Ovary (tissue), 9 donors: Measurements from ENCODE around the gene NAA15. TPM values are rescaled to one million over a fixed set of nuclear protein-coding genes. Genes with fewer than 3 reads are reported as not detected.

ENCODE experiments used
- DNase-seq, 5 donors: peaks; one replicate each; pipeline ENCODE4 v3.0.0-alpha.2; 2019 to 2020
- H3K27ac ChIP-seq, 2 donors: fragments of 200-600 bp; one replicate each; pipeline versions ENCODE4 v1.5.1 to v1.8.0; 2019 to 2022
- H3K27me3 ChIP-seq: fragments of 200-600 bp; one replicate; pipeline ENCODE4 v1.8.0; 2022
- H3K36me3 ChIP-seq: fragments of 200-600 bp; sonication (generic); one replicate; pipeline ENCODE4 v1.5.1; 2019
- H3K4me1 ChIP-seq: one replicate; pipeline ENCODE4 v1.8.1; 2013; ENCODE audit warnings: mild to moderate bottlenecking, moderate library complexity; ENCODE audit not compliant: insufficient read depth
- H3K4me3 ChIP-seq: fragments of 200-600 bp; sonication (generic); one replicate; pipeline ENCODE4 v1.5.1; 2017
- H3K9me3 ChIP-seq, 2 donors: fragments of 200-600 bp in 1 of 2; sonication (generic) in 1 of 2; one replicate each; pipeline versions ENCODE4 v1.5.1 to v1.8.1; 2013 to 2019; ENCODE audit warnings: mild to moderate bottlenecking in 1 of 2, moderate library complexity in 1 of 2
- CTCF ChIP-seq, 3 donors: fragments of 450-650 bp in 2 of 3; fragments of 200-600 bp in 1 of 3; IDR thresholded peaks; one replicate each; pipeline versions ENCODE4 v1.5.1 to v1.8.0; 2016 to 2022; ENCODE audit warnings: antibody characterized with exemption in 3 of 3, mild to moderate bottlenecking in 1 of 3
- EP300 ChIP-seq: sonication (generic); formaldehyde crosslinking; IDR thresholded peaks from one replicate; pipeline ENCODE4 v1.6.1; 2017; ENCODE audit warnings: antibody characterized with exemption
- POLR2A ChIP-seq: fragments of 450-650 bp; IDR thresholded peaks from one replicate; pipeline ENCODE4 v1.6.1; 2017; ENCODE audit warnings: antibody characterized with exemption, mild to moderate bottlenecking, moderate library complexity
- WGBS, 3 donors: extraction: QIAGEN DNeasy Blood & Tissue Kit in 1 of 3; methylation state at CpG; one replicate each; pipeline versions ENCODE4 v1.1.5 to v1.1.7; 2013 to 2017; 5-methylcytosine and 5-hydroxymethylcytosine counted together
- intact Hi-C, 4 donors: fragments of 100-400 bp; cut with DNase I; formaldehyde crosslinking; loops; one replicate each; pipeline versions ENCODE4 v1.11.0 to v1.15.1; 2022 to 2023
- polyA plus RNA-seq, 2 donors: library from polyadenylated mRNA; stranded (reverse); fragments of 200-250 nt in 1 of 2; fragments of 350-450 nt in 1 of 2; fragmentation: Illumina TruSeq in 1 of 2; extraction: RNeasy Lipid Tissue Mini Kit (QIAGEN cat#74804) in 1 of 2; gene quantifications; one replicate each; pipeline ENCODE4 v1.2.3, GENCODE V29; 2013 to 2014
- total RNA-seq, 7 donors: library from RNA; depleted of rRNA in 2 of 7; stranded (reverse); fragments of >200 nt in 2 of 7; fragmentation: NEBNext Ultra II Directional in 3 of 7; extraction: Animal tissue kit (Norgen Biotek cat#: 25700) in 3 of 7; gene quantifications; one replicate each; pipeline versions ENCODE4 v1.1.0 to v1.2.4, GENCODE V29; 2016 to 2023
- donor health status: DM: no; HTN: no; CAD: no; lungs with moderate emphysema.
- donor health status: DM: no; HTN: no; CAD: no.
- donor health status: Bipolar disorder and iron deficiency.
- donor health status: DM: yes; HTN: yes; CAD: no.
- donor health status: DM: no; HTN: no; CAD: no.
- donor health status: DM: yes; HTN: yes; CAD: no.

The NAA15 gene
- total and polyA plus RNA-seq, 9 donors = 7.1 to 50.8 (median 35.2) TPM

GRCh38 chr4:139454111-139455045, 153.1 kb downstream of the NAA15 start, which contains the start of gene RAB33B:
TSS of gene RAB33B (plus strand) at chr4:139454121. CDS start at chr4:139454196, 75 bp downstream.
- TF ChIP-seq CTCF (IDR thresholded peaks at IDR 0.05) (no peak), POLR2A (peak; percentile 93)
- Histone ChIP-seq H3K4me1 (peaks cover 7% of the 10 kb centered on the region), H3K27me3 (no peaks in the 10 kb centered on the region), H3K9me3 (no peaks in the 10 kb centered on the region), H3K36me3 (no peaks in the 10 kb centered on the region), H3K4me3 (peak within 1 kb of the TSS; percentile 94), H3K27ac (peak within 1 kb of the TSS; percentile 94 to 95)
- intact Hi-C loops = loop anchor here in 1 of 4 donors (5.0 to 10.0 kb wide), 2 partner anchors 150 to 277 kb away; partner anchors contain the start of genes ELF2, NAA15 and NDUFC1
- no peak for DNase-seq
- WGBS, 3 donors = 0 to 1% (median 1%) methylated on average over 38 to 46 of the region's 46 CpGs

- no peak for TF ChIP-seq CTCF (IDR thresholded peaks at IDR 0.05)
- no peak for TF ChIP-seq POLR2A
- no peak for TF ChIP-seq EP300
- no peaks in the 10 kb centered on the region for H3K36me3 ChIP-seq
- 24 to 29% (median 27%) methylated on average over 6 of the region's 6 CpGs for WGBS, 3 donors
These were observed 153.8 kb downstream of the NAA15 start for GRCh38 chr4:139455126-139455538.

GRCh38 chr4:139457318-139457717, 156.0 kb downstream of the NAA15 start:
- Histone ChIP-seq H3K4me1 (peaks cover 7% of the 10 kb centered on the region), H3K27ac (no peak overlapping the region), H3K27me3 (no peaks in the 10 kb centered on the region), H3K36me3 (no peaks in the 10 kb centered on the region), H3K9me3 (no peaks in the 10 kb centered on the region), H3K4me3 (no peak overlapping the region)
- 51 to 65% (median 59%) methylated on average over 4 of the region's 4 CpGs for WGBS, 3 donors
- intact Hi-C loops = loop anchor here in 1 of 4 donors (10.0 kb wide), 1 partner anchor 153 kb away; the partner anchor contains the start of genes NAA15 and NDUFC1
- no peak for DNase-seq
- no peak for TF ChIP-seq EP300
- TF ChIP-seq CTCF (IDR thresholded peaks at IDR 0.05) = no peak
- no peak for TF ChIP-seq POLR2A

More at GRCh38 chr4:139455126-139455538, 153.8 kb downstream of the NAA15 start:
- intact Hi-C loops = loop anchor here in 1 of 4 donors (10.0 kb wide), 1 partner anchor 150 kb away; the partner anchor contains the start of genes NAA15 and NDUFC1
- no peaks in the 10 kb centered on the region for H3K27me3 ChIP-seq
- DNase-seq = no peak
- H3K27ac ChIP-seq = no peak overlapping the region
- H3K4me1 ChIP-seq = peaks cover 7% of the 10 kb centered on the region
- no peaks in the 10 kb centered on the region for H3K9me3 ChIP-seq
- H3K4me3 ChIP-seq = peak overlapping the region; percentile 94

- TF ChIP-seq POLR2A = no peak
- intact Hi-C loops = loop anchor here in 1 of 4 donors (10.0 kb wide), 1 partner anchor 154 kb away; the partner anchor contains the start of genes NAA15 and NDUFC1
- Histone ChIP-seq H3K4me3 (no peak overlapping the region), H3K27me3 (no peaks in the 10 kb centered on the region), H3K27ac (no peak overlapping the region), H3K9me3 (no peaks in the 10 kb centered on the region), H3K36me3 (no peaks in the 10 kb centered on the region), H3K4me1 (peaks cover 7% of the 10 kb centered on the region)
- DNase-seq = no peak
- WGBS, 3 donors = 91 to 98% (median 92%) methylated on average over 1 of the region's 1 CpG
These were observed 157.2 kb downstream of the NAA15 start for GRCh38 chr4:139458543-139458942.
